Keratinocyte (primary cell): ENCODE results near the gene CXCR4. TPM values are rescaled to one million over a fixed set of nuclear protein-coding genes. Genes with fewer than 3 reads are reported as not detected.

Experiments used
- DNase-seq: peaks from one replicate; pipeline ENCODE4 v3.0.0-alpha.2; 2011; ENCODE audit warnings: low read depth, missing footprints, low spot score
- FAIRE-seq: peaks from 2 replicates; lab custom pipeline; 2011; peaks lifted over from hg19 to GRCh38; lab: Jason Lieb, UNC
- H2AFZ ChIP-seq: 2 replicates; pipeline ENCODE4 v1.6.0; 2012; ENCODE audit warnings: low read length, control low read depth, inconsistent platforms; ENCODE audit not compliant: control insufficient read depth
- H3K27ac ChIP-seq: 2 replicates; pipeline ENCODE4 v1.5.1; 2011; ENCODE audit warnings: low read length; ENCODE audit not compliant: control insufficient read depth, insufficient read depth
- H3K27me3 ChIP-seq: 3 replicates; pipeline ENCODE4 v1.6.0; 2011; ENCODE audit warnings: low read length; ENCODE audit not compliant: control insufficient read depth, insufficient read depth; ENCODE audit errors: extremely low read depth
- H3K36me3 ChIP-seq, 2 experiments: 2 replicates in 1 of 2; 3 replicates in 1 of 2; pipeline ENCODE4 v1.5.1; 2011; ENCODE audit warnings: low read length in 2 of 2, mild to moderate bottlenecking in 1 of 2; ENCODE audit not compliant: control insufficient read depth in 2 of 2, insufficient read depth in 2 of 2; ENCODE audit errors: extremely low read depth in 1 of 2
- H3K4me1 ChIP-seq: 3 replicates; pipeline ENCODE4 v1.5.1; 2011; ENCODE audit warnings: low read length; ENCODE audit not compliant: control insufficient read depth, insufficient read depth; ENCODE audit errors: extremely low read depth
- H3K4me2 ChIP-seq: 3 replicates; pipeline ENCODE4 v1.6.0; 2011; ENCODE audit warnings: low read depth, low read length; ENCODE audit not compliant: control insufficient read depth, insufficient read depth; ENCODE audit errors: extremely low read depth
- H3K4me3 ChIP-seq, 3 experiments: fragments of 200-600 bp in 1 of 3; sonication (generic) in 1 of 3; 2 replicates in 2 of 3; 3 replicates in 1 of 3; pipeline ENCODE4 v1.5.1; 2011 to 2016; ENCODE audit warnings: low read length in 3 of 3, mild to moderate bottlenecking in 3 of 3, control low read depth in 2 of 3, inconsistent platforms in 1 of 3, low read depth in 1 of 3, mixed read lengths in 1 of 3, mixed run types in 1 of 3, moderate library complexity in 1 of 3; ENCODE audit not compliant: control insufficient read depth in 2 of 3, insufficient read depth in 2 of 3; ENCODE audit errors: extremely low read depth in 1 of 3
- H3K79me2 ChIP-seq: 2 replicates; pipeline ENCODE4 v1.6.0; 2012; ENCODE audit warnings: low read length; ENCODE audit not compliant: control insufficient read depth, insufficient read depth
- H3K9ac ChIP-seq: 3 replicates; pipeline ENCODE4 v1.6.0; 2011; ENCODE audit warnings: low read length; ENCODE audit not compliant: control insufficient read depth, insufficient read depth; ENCODE audit errors: extremely low read depth
- H3K9me1 ChIP-seq: 3 replicates; pipeline ENCODE4 v1.6.0; 2011; ENCODE audit warnings: low read length; ENCODE audit not compliant: control insufficient read depth, insufficient read depth; ENCODE audit errors: extremely low read depth
- H3K9me3 ChIP-seq: 2 replicates; pipeline ENCODE4 v1.5.1; 2012; ENCODE audit warnings: low read depth, low read length; ENCODE audit not compliant: control insufficient read depth
- H4K20me1 ChIP-seq: 3 replicates; pipeline ENCODE4 v1.6.0; 2011; ENCODE audit warnings: low read length; ENCODE audit not compliant: control insufficient read depth, insufficient read depth; ENCODE audit errors: extremely low read depth
- CTCF ChIP-seq, 3 experiments: IDR thresholded peaks in 1 of 3; conservative IDR thresholded peaks in 1 of 3; optimal IDR thresholded peaks in 1 of 3; 2 replicates in 2 of 3; 3 replicates in 1 of 3; pipeline versions ENCODE3 to v1.5.1; 2011; ENCODE audit warnings: low read length in 3 of 3, mild to moderate bottlenecking in 3 of 3, moderate library complexity in 2 of 3, control low read depth in 1 of 3, inconsistent platforms in 1 of 3; ENCODE audit not compliant: insufficient read depth in 2 of 3; ENCODE audit errors: extremely low read depth in 1 of 3
- EZH2 ChIP-seq: IDR thresholded peaks from one replicate; pipeline ENCODE4 v1.6.1; 2012; ENCODE audit warnings: inconsistent platforms, mild to moderate bottlenecking, low read length, moderate library complexity
- dilution Hi-C: fragments of 300-500 bp; cut with MboI; formaldehyde crosslinking; loops from one replicate; pipeline ENCODE4 v1.7.0; 2020; ENCODE audit warnings: low sequenced_read_pairs; ENCODE audit not compliant: extremely low pct_ligation_motif_present
- polyA plus RNA-seq, 5 experiments: library from polyadenylated mRNA; depleted of rRNA in 3 of 5; stranded (reverse) in 3 of 5; stranded (forward) in 1 of 5; unstranded in 1 of 5; fragments of >200 nt; gene quantifications; 1 replicate in 1 of 5; 2 replicates in 3 of 5; 3 replicates in 1 of 5; pipeline versions ENCODE4 v1.2.1 to v1.2.3, GENCODE V29; 2011 to 2012; ENCODE audit warnings: missing spikeins in 2 of 5, low read depth in 1 of 5, low replicate concordance in 1 of 5

CXCR4 gene
- polyA plus RNA-seq, 1 donor (not counting 4 experiments of a cell fraction or from before 2014, with no cell fraction given), result 0.08 TPM

GRCh38 chr2:136077107-136077506 lies 40.8 kb downstream of the CXCR4 start:
- FAIRE-seq, result no peak
- DNase-seq, result no peak
- no peaks in the 10 kb centered on the region for H3K27me3 ChIP-seq
- H3K4me1 ChIP-seq, result no peaks in the 10 kb centered on the region
- dilution Hi-C loops, result no loop called here
- H3K4me2 ChIP-seq, result no peak overlapping the region
- no peaks in the 10 kb centered on the region for H4K20me1 ChIP-seq
- H3K9me3 ChIP-seq, result no peaks in the 10 kb centered on the region
- H3K79me2 ChIP-seq, result no peaks in the 10 kb centered on the region
- no peaks in the 10 kb centered on the region for H3K9me1 ChIP-seq
- H3K4me3 ChIP-seq, result no peak overlapping the region
- no peak overlapping the region for H3K27ac ChIP-seq
- H3K36me3 ChIP-seq, result no peaks in the 10 kb centered on the region
- no peak overlapping the region for H2AFZ ChIP-seq
- no peak overlapping the region for H3K9ac ChIP-seq
- TF ChIP-seq CTCF (optimal IDR thresholded peaks at IDR 0.05 in 1 of 3, IDR thresholded peaks at IDR 0.05 in 1 of 3, conservative IDR thresholded peaks at IDR 0.05 in 1 of 3; ENCODE audit: extremely low read depth in 1 of 3, insufficient read depth in 2 of 3, low read length in 3 of 3), result no peak
- no peak for TF ChIP-seq EZH2

- Histone ChIP-seq H3K36me3 (no peaks in the 10 kb centered on the region), H3K9me3 (no peaks in the 10 kb centered on the region), H3K27ac (no peak overlapping the region), H2AFZ (no peak overlapping the region), H3K4me2 (no peak overlapping the region), H4K20me1 (no peaks in the 10 kb centered on the region), H3K9me1 (no peaks in the 10 kb centered on the region), H3K4me1 (no peaks in the 10 kb centered on the region), H3K9ac (no peak overlapping the region), H3K4me3 (no peak overlapping the region), H3K27me3 (no peaks in the 10 kb centered on the region), H3K79me2 (no peaks in the 10 kb centered on the region)
- dilution Hi-C loops, result no loop called here
- DNase-seq, result no peak
- TF ChIP-seq CTCF (optimal IDR thresholded peaks at IDR 0.05 in 1 of 3, IDR thresholded peaks at IDR 0.05 in 1 of 3, conservative IDR thresholded peaks at IDR 0.05 in 1 of 3; ENCODE audit: extremely low read depth in 1 of 3, insufficient read depth in 2 of 3, low read length in 3 of 3) (no peak), EZH2 (no peak)
- FAIRE-seq, result no peak
These were observed 42.5 kb downstream of the CXCR4 start for GRCh38 chr2:136075476-136075875.
